H9 (cell line): Measurements from ENCODE around the gene SCN4A. TPM values are rescaled to one million over a fixed set of nuclear protein-coding genes. Genes with fewer than 3 reads are reported as not detected.
"Not testable (repeated sequence)": the region's sequence is repeated elsewhere in the genome, so short reads cannot be mapped to it uniquely, and the experiment has no call there.

Source experiments
- DNase-seq: peaks from one replicate; pipeline ENCODE4 v3.0.0-alpha.2; 2017
- H2AFZ ChIP-seq: one replicate; pipeline ENCODE4 v1.6.1; 2013; ENCODE audit warnings: mild to moderate bottlenecking, low read length, control low read depth, moderate library complexity
- H2AK5ac ChIP-seq: 2 replicates; pipeline ENCODE4 v1.6.1; 2013; ENCODE audit warnings: low read length, control low read depth, mixed read lengths; ENCODE audit not compliant: insufficient read length
- H2BK120ac ChIP-seq: one replicate; pipeline ENCODE4 v1.6.1; 2013; ENCODE audit warnings: low read depth, mild to moderate bottlenecking, low read length, control low read depth, inconsistent platforms; ENCODE audit not compliant: poor library complexity, severe bottlenecking
- H2BK12ac ChIP-seq: 2 replicates; pipeline ENCODE4 v1.6.1; 2013; ENCODE audit warnings: low read length, control low read depth, mixed read lengths, low read depth; ENCODE audit not compliant: insufficient read length
- H2BK15ac ChIP-seq: 2 replicates; pipeline ENCODE4 v1.6.1; 2013; ENCODE audit warnings: low read depth, low read length, control low read depth
- H2BK20ac ChIP-seq: one replicate; pipeline ENCODE4 v1.6.1; 2013; ENCODE audit warnings: low read depth, mild to moderate bottlenecking, low read length, control low read depth, inconsistent platforms; ENCODE audit not compliant: poor library complexity, severe bottlenecking
- H2BK5ac ChIP-seq: 2 replicates; pipeline ENCODE4 v1.6.1; 2013; ENCODE audit warnings: low read length, control low read depth, mixed read lengths; ENCODE audit not compliant: insufficient read length
- H3K14ac ChIP-seq: 2 replicates; pipeline ENCODE4 v1.6.1; 2013; ENCODE audit warnings: low read length, control low read depth; ENCODE audit not compliant: insufficient read depth
- H3K18ac ChIP-seq: 2 replicates; pipeline ENCODE4 v1.6.1; 2013; ENCODE audit warnings: low read depth, mild to moderate bottlenecking, mixed read lengths, low read length, control low read depth; ENCODE audit not compliant: insufficient read length
- H3K23ac ChIP-seq: 2 replicates; pipeline ENCODE4 v1.6.1; 2013; ENCODE audit warnings: low read length, control low read depth, mixed read lengths, low read depth; ENCODE audit not compliant: insufficient read length
- H3K23me2 ChIP-seq: 2 replicates; pipeline ENCODE4 v1.6.1; 2013; ENCODE audit warnings: low read depth, mild to moderate bottlenecking, mixed read lengths, low read length, control low read depth; ENCODE audit not compliant: insufficient read length, poor library complexity, severe bottlenecking
- H3K27ac ChIP-seq: 2 replicates; pipeline ENCODE4 v1.5.1; 2013; ENCODE audit warnings: low read length, control low read depth, mixed read lengths, low read depth; ENCODE audit not compliant: insufficient read length
- H3K27me3 ChIP-seq: 2 replicates; pipeline ENCODE4 v1.6.1; 2013; ENCODE audit warnings: low read length, control low read depth, inconsistent platforms; ENCODE audit not compliant: insufficient read depth
- H3K4ac ChIP-seq: 2 replicates; pipeline ENCODE4 v1.6.1; 2013; ENCODE audit warnings: low read depth, mild to moderate bottlenecking, control low read depth, inconsistent platforms, low read length, moderate library complexity
- H3K4me1 ChIP-seq: 2 replicates; pipeline ENCODE4 v1.6.1; 2013; ENCODE audit warnings: low read length, control low read depth, inconsistent platforms; ENCODE audit not compliant: insufficient read depth
- H3K4me2 ChIP-seq: 2 replicates; pipeline ENCODE4 v1.6.1; 2013; ENCODE audit warnings: low read length, control low read depth, mixed read lengths; ENCODE audit not compliant: insufficient read length, insufficient read depth
- H3K56ac ChIP-seq: 2 replicates; pipeline ENCODE4 v1.6.1; 2013; ENCODE audit warnings: low read depth, mild to moderate bottlenecking, mixed read lengths, low read length, control low read depth; ENCODE audit not compliant: insufficient read length
- H3K79me1 ChIP-seq: 2 replicates; pipeline ENCODE4 v1.6.1; 2013; ENCODE audit warnings: low read depth, mild to moderate bottlenecking, moderate library complexity, low read length, control low read depth, inconsistent platforms; ENCODE audit not compliant: insufficient read depth, poor library complexity, severe bottlenecking
- H3K79me2 ChIP-seq: 2 replicates; pipeline ENCODE4 v1.6.1; 2013; ENCODE audit warnings: low read length, control low read depth, inconsistent platforms; ENCODE audit not compliant: insufficient read depth
- H3K9ac ChIP-seq: 2 replicates; pipeline ENCODE4 v1.6.1; 2013; ENCODE audit warnings: low read length, control low read depth, mixed read lengths; ENCODE audit not compliant: insufficient read length; ENCODE audit errors: extremely low read depth
- H3K9me3 ChIP-seq: one replicate; pipeline ENCODE4 v1.6.1; 2013; ENCODE audit warnings: low read depth, low read length, inconsistent platforms; ENCODE audit not compliant: control insufficient read depth
- H3T11ph ChIP-seq: one replicate; pipeline ENCODE4 v1.6.1; 2013; ENCODE audit warnings: mild to moderate bottlenecking, low read length, control low read depth, inconsistent platforms
- H4K20me1 ChIP-seq: one replicate; pipeline ENCODE4 v1.6.1; 2013; ENCODE audit not compliant: control insufficient read depth, insufficient read length, insufficient read depth
- H4K5ac ChIP-seq: 2 replicates; pipeline ENCODE4 v1.6.1; 2013; ENCODE audit warnings: low read depth, mild to moderate bottlenecking, mixed read lengths, low read length, control low read depth; ENCODE audit not compliant: insufficient read length
- H4K8ac ChIP-seq: replicated peaks from 2 replicates; pipeline ENCODE4 v1.6.1; 2013; ENCODE audit warnings: low read length, control low read depth, mixed read lengths, low read depth; ENCODE audit not compliant: insufficient read length
- H4K91ac ChIP-seq: 2 replicates; pipeline ENCODE4 v1.6.1; 2013; ENCODE audit warnings: low read depth, mild to moderate bottlenecking, moderate library complexity, mixed read lengths, low read length, control low read depth; ENCODE audit not compliant: insufficient read length
- H3K27ac Mint-ChIP-seq, 3 experiments: 2 replicates in 2 of 3; 3 replicates in 1 of 3; pipeline ENCODE4 v1.8.0; 2020 to 2021; ENCODE audit warnings: mixed read lengths in 3 of 3, mild to moderate bottlenecking in 1 of 3, moderate library complexity in 1 of 3
- H3K27me3 Mint-ChIP-seq: 2 replicates; pipeline ENCODE4 v1.8.0; 2021; ENCODE audit warnings: low read depth, mild to moderate bottlenecking, moderate library complexity, mixed read lengths
- H3K36me3 Mint-ChIP-seq, 3 experiments: 2 replicates in 2 of 3; 3 replicates in 1 of 3; pipeline ENCODE4 v1.8.0; 2020 to 2021; ENCODE audit warnings: low read depth in 3 of 3, mixed read lengths in 3 of 3; ENCODE audit not compliant: insufficient read depth in 1 of 3
- H3K4me1 Mint-ChIP-seq, 2 experiments: 2 replicates each; pipeline ENCODE4 v1.8.0; 2020; ENCODE audit warnings: mixed read lengths in 2 of 2
- H3K4me3 Mint-ChIP-seq, 2 experiments: 2 replicates in 1 of 2; 3 replicates in 1 of 2; pipeline ENCODE4 v1.8.0; 2020 to 2021; ENCODE audit warnings: mild to moderate bottlenecking in 2 of 2, mixed read lengths in 2 of 2, moderate library complexity in 1 of 2
- H3K9me3 Mint-ChIP-seq, 2 experiments: 2 replicates in 1 of 2; 3 replicates in 1 of 2; pipeline ENCODE4 v1.8.0; 2020; ENCODE audit warnings: mild to moderate bottlenecking in 2 of 2, mixed read lengths in 2 of 2, moderate library complexity in 1 of 2
- WGBS: extraction: QIAGEN DNeasy Blood & Tissue Kit; methylation state at CpG from one replicate; pipeline ENCODE4 v1.1.7; 2013; ENCODE audit warnings: missing lambda C conversion rate, low lambda C conversion rate, mixed read lengths; ENCODE audit not compliant: insufficient read length; ENCODE audit errors: extremely low coverage; 5-methylcytosine and 5-hydroxymethylcytosine counted together
- total RNA-seq: library from RNA; stranded (reverse); gene quantifications from 2 replicates; pipeline ENCODE4 v1.2.1, GENCODE V29; 2021

SCN4A gene
- total RNA-seq, 1 experiment from 2014 or later, result 5.8 TPM

GRCh38 chr17:63920779-63921178, 51.9 kb downstream of the SCN4A start:
- H3K23me2 ChIP-seq, H3K14ac ChIP-seq, H3K9me3 ChIP-seq, H2BK12ac ChIP-seq, DNase-seq, H2BK5ac ChIP-seq, H2BK20ac ChIP-seq, H4K5ac ChIP-seq, H3T11ph ChIP-seq, H3K27me3 ChIP-seq, H3K9me3 Mint-ChIP-seq, H3K56ac ChIP-seq, H3K4ac ChIP-seq, H2BK15ac ChIP-seq, H3K36me3 Mint-ChIP-seq, H2AK5ac ChIP-seq, H3K79me1 ChIP-seq, H3K27ac Mint-ChIP-seq, H3K79me2 ChIP-seq, H3K4me3 Mint-ChIP-seq, H4K91ac ChIP-seq, H4K20me1 ChIP-seq, H3K4me2 ChIP-seq, H3K27ac ChIP-seq, H2BK120ac ChIP-seq, H4K8ac ChIP-seq, H2AFZ ChIP-seq, H3K9ac ChIP-seq, H3K4me1 ChIP-seq, H3K18ac ChIP-seq, H3K23ac ChIP-seq: not testable (repeated sequence)
- Mint-ChIP-seq H3K4me1 (peaks cover 17 to 21% of the 10 kb centered on the region in 2 experiments), H3K27me3 (peaks cover 10% of the 10 kb centered on the region)
- no CpG with 5 or more reads among the region's 5 CpGs for WGBS

- not testable (repeated sequence) for DNase-seq, H3K27ac Mint-ChIP-seq, H2BK15ac ChIP-seq
Measured at GRCh38 chr17:63920050-63920449, 52.7 kb downstream of the SCN4A start.

More at GRCh38 chr17:63920050-63920449, 52.7 kb downstream of the SCN4A start:
- not testable (repeated sequence) for H3K4ac ChIP-seq, H3K27ac ChIP-seq, H3K23ac ChIP-seq, H2BK20ac ChIP-seq, H4K91ac ChIP-seq, H3K14ac ChIP-seq, H4K20me1 ChIP-seq, H3K27me3 ChIP-seq, H2BK12ac ChIP-seq, H3K56ac ChIP-seq, H3K18ac ChIP-seq, H2AK5ac ChIP-seq, H3K23me2 ChIP-seq, H3K36me3 Mint-ChIP-seq, H3K9me3 ChIP-seq, H3K4me3 Mint-ChIP-seq, H2BK120ac ChIP-seq, H3K9ac ChIP-seq, H3K79me2 ChIP-seq, H3K4me1 ChIP-seq, H4K8ac ChIP-seq, H4K5ac ChIP-seq, H3K9me3 Mint-ChIP-seq, H2BK5ac ChIP-seq, H3T11ph ChIP-seq, H3K4me2 ChIP-seq, H3K79me1 ChIP-seq, H2AFZ ChIP-seq
- H3K4me1 Mint-ChIP-seq, result peaks cover 17 to 21% of the 10 kb centered on the region in 2 experiments
- H3K27me3 Mint-ChIP-seq, result peaks cover 16% of the 10 kb centered on the region
- no CpG with 5 or more reads among the region's 6 CpGs for WGBS
